GM19455 (cell line): ENCODE data around the gene EZH2.

Experiments used
- ATAC-seq: cut with Tn5 transposase; IDR thresholded peaks from one replicate; pipeline ENCODE4 v1.9.1; 2021; ENCODE audit not compliant: unreplicated experiment

EZH2 gene

GRCh38 chr7:148856891-148857290 lies 27.2 kb downstream of the EZH2 start:
- ATAC-seq, result no peak

GRCh38 chr7:148856578-148856881 lies 27.6 kb downstream of the EZH2 start:
- ATAC-seq, result no peak

GRCh38 chr7:148854983-148855382 lies 29.1 kb downstream of the EZH2 start:
- no peak for ATAC-seq

- no peak for ATAC-seq
Observed at GRCh38 chr7:148852272-148852671, 31.8 kb downstream of the EZH2 start.

- no peak for ATAC-seq
Observed at GRCh38 chr7:148850564-148850963, 33.5 kb downstream of the EZH2 start.

- ATAC-seq, result no peak
Observed at GRCh38 chr7:148849393-148850098, 34.5 kb downstream of the EZH2 start.

- no peak for ATAC-seq
Observed at GRCh38 chr7:148847815-148848734, 36.0 kb downstream of the EZH2 start.

- ATAC-seq, result no peak
Observed at GRCh38 chr7:148838905-148839304, 45.2 kb downstream of the EZH2 start.

GRCh38 chr7:148835854-148836253 lies 48.2 kb downstream of the EZH2 start:
- ATAC-seq, result no peak

- no peak for ATAC-seq
Observed at GRCh38 chr7:148834605-148835004, 49.5 kb downstream of the EZH2 start.

- no peak for ATAC-seq
Observed at GRCh38 chr7:148831782-148832181, 52.3 kb downstream of the EZH2 start.

- ATAC-seq, result no peak
Observed at GRCh38 chr7:148830897-148831692, 53.0 kb downstream of the EZH2 start.

GRCh38 chr7:148828965-148829364 lies 55.1 kb downstream of the EZH2 start:
- no peak for ATAC-seq

GRCh38 chr7:148825338-148825737 lies 58.8 kb downstream of the EZH2 start:
- ATAC-seq, result no peak

- no peak for ATAC-seq
Observed at GRCh38 chr7:148824864-148825263, 59.2 kb downstream of the EZH2 start.

GRCh38 chr7:148821422-148821821 lies 62.7 kb downstream of the EZH2 start:
- ATAC-seq, result no peak

- ATAC-seq, result no peak
Observed at GRCh38 chr7:148819697-148820360, 64.3 kb downstream of the EZH2 start.

GRCh38 chr7:148815612-148816011 lies 68.5 kb downstream of the EZH2 start:
- no peak for ATAC-seq

- ATAC-seq, result no peak
Observed at GRCh38 chr7:148814922-148815559, 69.0 kb downstream of the EZH2 start.

- ATAC-seq, result no peak
Observed at GRCh38 chr7:148813890-148814289, 70.2 kb downstream of the EZH2 start.

- no peak for ATAC-seq
Observed at GRCh38 chr7:148811892-148812291, 72.2 kb downstream of the EZH2 start.
